OCI-LY1 (cell line): ENCODE measurements around the gene GJA5.

Experiments used
- EZH2 ChIP-seq: fragments of 200-600 bp; sonication (generic), shearing (Covaris generic); IDR thresholded peaks from 2 replicates; pipeline ENCODE4 v1.8.0; 2017; ENCODE audit warnings: borderline replicate concordance, mixed run types, mild to moderate bottlenecking, antibody characterized with exemption, low read length, moderate library complexity, mixed read lengths
- TF ChIP-seq, protein P1 (sequence below): fragments of 200-600 bp; sonication (generic), shearing (Covaris generic); IDR thresholded peaks from 2 replicates; pipeline ENCODE4 v1.5.1; 2017; ENCODE audit warnings: mild to moderate bottlenecking, antibody characterized with exemption, low read length, moderate library complexity, mixed read lengths

DNA sequence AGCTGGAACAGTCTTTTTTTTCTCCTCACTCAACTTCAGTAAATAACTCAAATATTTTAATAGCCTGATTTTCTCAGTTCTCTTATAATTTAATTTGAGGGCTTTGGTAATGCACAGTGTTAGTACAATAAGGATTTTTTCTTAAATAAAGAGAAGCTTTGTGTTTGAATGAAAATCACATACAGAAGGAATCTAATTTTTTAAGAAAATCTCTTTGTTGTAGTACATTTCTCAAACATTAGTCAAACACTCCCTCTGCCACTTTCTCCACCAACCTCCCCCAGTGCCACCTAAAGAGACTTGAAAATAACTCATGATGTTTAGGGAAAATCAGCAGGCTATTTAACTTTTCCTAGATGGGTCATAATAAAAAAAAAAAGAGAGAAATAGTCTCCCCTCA lies 47.8 kb downstream of the GJA5 start:
- TF ChIP-seq, protein P1, sequence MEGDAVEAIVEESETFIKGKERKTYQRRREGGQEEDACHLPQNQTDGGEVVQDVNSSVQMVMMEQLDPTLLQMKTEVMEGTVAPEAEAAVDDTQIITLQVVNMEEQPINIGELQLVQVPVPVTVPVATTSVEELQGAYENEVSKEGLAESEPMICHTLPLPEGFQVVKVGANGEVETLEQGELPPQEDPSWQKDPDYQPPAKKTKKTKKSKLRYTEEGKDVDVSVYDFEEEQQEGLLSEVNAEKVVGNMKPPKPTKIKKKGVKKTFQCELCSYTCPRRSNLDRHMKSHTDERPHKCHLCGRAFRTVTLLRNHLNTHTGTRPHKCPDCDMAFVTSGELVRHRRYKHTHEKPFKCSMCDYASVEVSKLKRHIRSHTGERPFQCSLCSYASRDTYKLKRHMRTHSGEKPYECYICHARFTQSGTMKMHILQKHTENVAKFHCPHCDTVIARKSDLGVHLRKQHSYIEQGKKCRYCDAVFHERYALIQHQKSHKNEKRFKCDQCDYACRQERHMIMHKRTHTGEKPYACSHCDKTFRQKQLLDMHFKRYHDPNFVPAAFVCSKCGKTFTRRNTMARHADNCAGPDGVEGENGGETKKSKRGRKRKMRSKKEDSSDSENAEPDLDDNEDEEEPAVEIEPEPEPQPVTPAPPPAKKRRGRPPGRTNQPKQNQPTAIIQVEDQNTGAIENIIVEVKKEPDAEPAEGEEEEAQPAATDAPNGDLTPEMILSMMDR: no peak
- no peak for TF ChIP-seq EZH2
